Activated CD4-positive, alpha-beta T cell treated with anti-CD3 and anti-CD28 coated beads, Interleukin-2, amount 10 ng/mL, durations not matched to agents 7 days and 5 days (primary cell): Measurements from ENCODE around the gene RERE. TPM values are rescaled to one million over a fixed set of nuclear protein-coding genes. Genes with fewer than 3 reads are reported as not detected.
A peak's percentile ranks its signal among the peaks of the same experiment; 100 is the strongest.
"Not testable (repeated sequence)": the region's sequence is repeated elsewhere in the genome, so short reads cannot be mapped to it uniquely, and the experiment has no call there.

ENCODE experiments used
- CTCF ChIA-PET: fragments of 350-600 bp; sonication (Branson Sonifier 250); formaldehyde crosslinking; loops from one replicate; lab custom pipeline; 2021; ENCODE audit warnings: antibody characterized with exemption; lab: Charles Lee
- POLR2A ChIA-PET: fragments of 350-600 bp; sonication (Branson Sonifier 250); formaldehyde crosslinking; loops from one replicate; lab custom pipeline; 2021; ENCODE audit warnings: antibody characterized with exemption; lab: Charles Lee
- DNase-seq: peaks from one replicate; pipeline ENCODE4 v3.0.0-alpha.2; 2020
- H3K27ac Mint-ChIP-seq: one replicate; pipeline ENCODE4 v1.8.0; 2021; ENCODE audit warnings: mild to moderate bottlenecking, moderate library complexity, mixed read lengths
- H3K27me3 Mint-ChIP-seq: one replicate; pipeline ENCODE4 v1.8.0; 2021; ENCODE audit warnings: mixed read lengths
- H3K36me3 Mint-ChIP-seq: one replicate; pipeline ENCODE4 v1.8.0; 2021; ENCODE audit warnings: low read depth, mixed read lengths
- H3K4me1 Mint-ChIP-seq: one replicate; pipeline ENCODE4 v1.8.0; 2021; ENCODE audit warnings: mixed read lengths
- H3K4me3 Mint-ChIP-seq: one replicate; pipeline ENCODE4 v1.8.0; 2021; ENCODE audit warnings: mild to moderate bottlenecking, moderate library complexity, mixed read lengths
- H3K9me3 Mint-ChIP-seq: one replicate; pipeline ENCODE4 v1.8.0; 2021; ENCODE audit warnings: mixed read lengths
- total RNA-seq, 2 experiments: library from RNA; stranded (reverse); gene quantifications; one replicate each; pipeline ENCODE4 v1.2.3, GENCODE V29; 2021

Gene RERE
- total RNA-seq, 2 experiments from 2014 or later = 68.5 to 68.7 TPM

DNA sequence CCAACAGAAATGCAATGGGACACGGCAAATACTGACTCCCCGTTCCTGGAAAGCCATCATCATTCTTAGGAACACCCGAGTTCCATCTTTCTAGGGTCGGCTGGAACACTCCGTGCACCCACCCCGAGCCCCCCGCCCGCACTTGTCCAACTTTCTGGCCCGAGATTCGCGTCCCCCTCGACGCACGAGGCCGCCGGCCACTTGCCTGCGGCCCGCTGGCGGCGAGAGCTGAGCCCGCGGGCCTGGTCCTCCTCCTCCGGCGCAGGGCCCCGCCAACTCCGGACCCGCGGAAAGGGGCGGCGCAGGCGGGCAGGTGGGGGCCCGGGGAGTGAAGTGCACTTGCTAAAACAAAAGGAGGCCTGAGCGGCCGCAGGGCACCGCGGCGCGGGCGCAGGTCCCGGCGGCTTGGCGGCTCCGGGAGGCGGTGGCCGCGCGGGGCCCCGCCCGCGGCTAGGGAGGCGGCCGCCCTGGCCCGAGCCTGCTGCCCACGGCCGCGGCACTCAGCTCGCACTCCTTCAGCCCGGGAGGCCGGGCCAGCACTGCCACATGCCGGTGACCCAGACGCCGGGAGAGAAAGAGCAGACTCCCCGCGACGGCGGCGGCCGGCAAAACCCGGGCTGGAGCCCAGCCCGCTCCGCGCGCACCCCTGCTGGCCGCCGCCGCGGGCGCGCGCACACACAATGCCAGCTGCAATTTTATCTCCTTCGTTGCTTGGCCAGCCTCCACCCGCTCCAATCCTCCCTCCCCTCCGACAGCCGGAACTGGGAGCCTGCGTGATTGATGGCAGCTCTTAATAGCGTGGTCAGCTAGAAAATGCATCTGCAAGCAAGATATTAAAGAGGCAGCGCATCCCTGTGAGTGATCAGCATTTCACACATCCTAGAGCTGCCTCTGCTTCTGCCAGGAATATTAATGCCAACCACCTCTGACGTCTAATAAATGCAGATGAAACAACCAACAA lies 114.3 kb downstream of the RERE start:
- H3K36me3 Mint-ChIP-seq = no peaks in the 10 kb centered on the region
- H3K4me1 Mint-ChIP-seq = peaks cover 48% of the 10 kb centered on the region
- CTCF ChIA-PET = interaction anchor here (0.6 to 1.8 kb wide), 8 partner anchors 16 to 1126 kb away, joined by 3 to 4 read pairs (median 4); no protein-coding TSS in a partner anchor
- H3K9me3 Mint-ChIP-seq = no peaks in the 10 kb centered on the region
- H3K27ac Mint-ChIP-seq = peak overlapping the region; percentile 84
- DNase-seq = peak; percentile 66
- peak overlapping the region; percentile 81 for H3K4me3 Mint-ChIP-seq
- POLR2A ChIA-PET = interaction anchor here (0.5 to 1.5 kb wide), 2 partner anchors 146 to 156 kb away, joined by 3 to 5 read pairs; no protein-coding TSS in a partner anchor
- peaks cover 15% of the 10 kb centered on the region for H3K27me3 Mint-ChIP-seq

DNA sequence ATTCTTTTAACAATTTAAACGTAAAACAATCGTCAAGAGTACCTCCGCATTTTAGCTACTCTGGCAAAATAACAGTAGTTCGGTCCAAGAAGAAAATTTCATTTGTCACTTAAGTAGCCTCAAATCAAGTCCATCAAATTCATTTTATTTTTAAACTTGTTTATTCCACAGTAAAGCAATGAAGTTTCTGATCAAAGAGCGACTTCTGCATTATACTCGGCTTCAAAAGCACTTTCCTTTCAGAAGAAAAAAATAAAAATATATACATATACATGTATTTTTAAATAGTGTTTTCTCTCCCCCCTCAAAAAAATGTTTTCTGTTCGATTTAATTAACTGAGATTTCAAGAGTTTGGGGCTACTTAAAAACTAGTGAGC lies 115.0 kb downstream of the RERE start:
- ChIA-PET POLR2A (interaction anchor here (1.5 kb wide), 1 partner anchor 147 kb away, joined by 5 read pairs; no protein-coding TSS in a partner anchor), CTCF (interaction anchor here (1.8 kb wide), 1 partner anchor 147 kb away, joined by 4 read pairs; no protein-coding TSS in a partner anchor)
- no peak for DNase-seq
- Mint-ChIP-seq H3K27me3 (peaks cover 15% of the 10 kb centered on the region), H3K9me3 (no peaks in the 10 kb centered on the region), H3K4me1 (peaks cover 48% of the 10 kb centered on the region), H3K4me3 (peak overlapping the region; percentile 70), H3K36me3 (no peaks in the 10 kb centered on the region), H3K27ac (peak overlapping the region; percentile 78)

DNA sequence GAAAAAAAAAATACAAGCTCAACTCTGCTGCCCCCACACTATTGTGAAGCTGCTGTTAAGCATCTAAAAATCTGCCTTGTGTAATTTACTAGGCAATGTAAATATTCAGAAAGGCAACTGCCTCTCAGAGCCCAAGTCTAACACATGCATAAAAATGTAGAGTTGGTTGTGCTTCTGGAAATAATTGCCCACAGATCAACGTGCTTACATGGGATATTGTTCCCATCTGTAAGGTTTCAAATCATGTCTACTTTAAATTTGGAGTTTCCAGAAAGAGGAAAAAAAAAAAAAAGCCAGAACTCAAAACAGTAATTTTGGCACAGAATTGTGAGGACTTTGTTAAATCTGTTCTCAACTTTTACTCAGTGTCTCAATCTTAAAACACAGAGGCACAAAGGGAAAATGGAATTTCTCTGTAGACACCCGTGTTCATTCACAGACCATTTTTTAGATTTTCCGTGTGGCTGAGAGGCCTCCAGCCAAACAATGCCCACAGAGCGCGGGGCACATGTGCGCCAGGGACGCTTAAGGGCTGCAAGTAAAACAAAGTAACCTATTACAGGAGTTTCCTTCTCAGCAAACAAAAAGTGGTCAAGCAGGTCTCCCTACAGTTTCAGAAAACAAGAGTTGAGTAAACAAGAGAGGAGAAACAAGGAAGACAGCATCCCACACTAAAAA lies 115.5 kb downstream of the RERE start:
- Mint-ChIP-seq H3K4me3 (peak overlapping the region; percentile 70), H3K27ac (peak overlapping the region; percentile 78), H3K4me1 (peaks cover 48% of the 10 kb centered on the region), H3K27me3 (peaks cover 15% of the 10 kb centered on the region), H3K36me3 (no peaks in the 10 kb centered on the region), H3K9me3 (no peaks in the 10 kb centered on the region)
- ChIA-PET POLR2A (interaction anchor here (1.0 kb wide), 1 partner anchor 11 kb away, joined by 6 read pairs; no protein-coding TSS in a partner anchor), CTCF (interaction anchor here (0.6 to 2.5 kb wide), 7 partner anchors 15 to 941 kb away, joined by 3 to 14 read pairs (median 4); no protein-coding TSS in a partner anchor)
- DNase-seq = no peak

DNA sequence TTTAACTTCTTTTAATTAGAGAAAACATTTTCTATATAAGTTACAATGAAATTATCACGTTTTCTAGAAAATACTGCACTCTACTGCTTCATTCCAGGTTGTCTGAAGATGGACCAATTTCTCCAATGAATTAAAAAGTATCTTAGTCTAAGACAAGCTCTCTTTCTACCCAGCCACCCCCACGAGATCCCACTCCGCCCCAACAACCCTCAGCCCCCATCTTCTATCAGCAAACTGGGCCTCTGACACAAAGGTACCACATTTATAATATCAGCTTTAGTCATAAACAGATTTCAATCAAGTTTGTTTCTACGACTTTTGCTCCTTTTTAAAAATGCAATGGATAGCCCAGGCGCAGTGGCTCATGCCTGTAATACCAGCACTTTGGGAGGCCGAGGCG lies 117.8 kb downstream of the RERE start:
- ChIA-PET CTCF (interaction anchor here (1.8 to 2.5 kb wide), 3 partner anchors 9 to 19 kb away, joined by 5 to 14 read pairs (median 10); no protein-coding TSS in a partner anchor), POLR2A (no interaction called here)
- H3K27ac Mint-ChIP-seq = no peak overlapping the region
- H3K27me3 Mint-ChIP-seq = peaks cover 9% of the 10 kb centered on the region
- H3K36me3 Mint-ChIP-seq = no peaks in the 10 kb centered on the region
- no peaks in the 10 kb centered on the region for H3K9me3 Mint-ChIP-seq
- peaks cover 42% of the 10 kb centered on the region for H3K4me1 Mint-ChIP-seq
- DNase-seq = no peak
- H3K4me3 Mint-ChIP-seq = no peak overlapping the region

DNA sequence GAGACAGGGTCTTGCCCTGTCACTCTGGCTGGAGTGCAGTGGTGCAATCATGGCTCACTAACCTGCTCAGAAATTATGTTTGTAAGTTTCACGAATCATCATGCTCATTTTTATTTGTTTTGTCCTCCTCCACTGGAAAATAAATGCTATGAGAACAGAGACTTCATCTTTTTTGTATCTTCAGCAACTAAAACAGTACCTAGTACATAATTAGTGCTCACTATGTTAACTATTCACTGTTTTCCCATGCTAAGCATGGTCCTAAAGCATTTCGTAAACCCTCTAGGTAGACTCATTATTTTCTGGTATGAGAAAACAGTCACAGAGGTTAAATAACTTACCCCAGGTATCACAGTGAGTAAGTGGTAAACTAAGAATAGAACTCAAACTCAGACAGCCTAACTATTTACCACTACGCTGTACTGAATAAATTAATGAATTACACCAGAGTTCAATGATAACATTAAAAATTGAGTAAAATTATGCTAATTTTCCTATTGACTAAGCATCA lies 118.4 kb downstream of the RERE start:
- no peaks in the 10 kb centered on the region for H3K9me3 Mint-ChIP-seq
- H3K36me3 Mint-ChIP-seq = no peaks in the 10 kb centered on the region
- peaks cover 38% of the 10 kb centered on the region for H3K4me1 Mint-ChIP-seq
- ChIA-PET POLR2A (no interaction called here), CTCF (interaction anchor here (1.1 to 1.4 kb wide), 4 partner anchors 8 to 39 kb away, joined by 3 to 6 read pairs (median 4); no protein-coding TSS in a partner anchor)
- H3K4me3 Mint-ChIP-seq = no peak overlapping the region
- H3K27me3 Mint-ChIP-seq = peaks cover 4% of the 10 kb centered on the region
- DNase-seq = no peak
- no peak overlapping the region for H3K27ac Mint-ChIP-seq

DNA sequence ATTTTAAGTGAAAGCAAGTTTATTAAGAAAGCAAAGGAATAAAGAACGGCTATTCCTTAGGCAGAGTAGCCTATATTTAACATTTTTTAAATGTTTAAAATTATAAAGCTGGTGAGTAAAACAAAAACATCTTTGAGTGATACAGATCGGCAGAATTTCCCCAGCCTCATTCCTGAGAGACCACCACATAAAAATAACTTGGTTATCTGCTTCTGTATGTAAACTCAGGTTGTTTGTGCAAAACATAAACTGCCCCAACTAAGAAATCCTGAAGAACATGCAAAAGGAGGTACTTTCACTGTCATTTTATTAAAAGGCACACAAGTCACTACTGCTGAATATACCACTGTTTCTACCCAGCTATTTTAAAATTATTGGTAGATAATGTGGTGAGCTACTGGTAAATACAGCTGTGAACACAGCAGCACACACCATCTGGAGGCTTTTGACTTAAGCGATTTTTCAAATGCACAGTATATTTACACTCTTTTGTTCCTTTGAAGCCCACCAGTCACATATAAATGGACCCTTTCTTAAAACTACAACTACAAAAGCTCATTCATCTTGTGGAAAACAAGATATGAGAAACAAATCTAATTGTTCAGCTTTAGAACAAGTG lies 119.3 kb downstream of the RERE start:
- Mint-ChIP-seq H3K4me1 (peaks cover 32% of the 10 kb centered on the region), H3K4me3 (no peak overlapping the region), H3K36me3 (no peaks in the 10 kb centered on the region), H3K9me3 (no peaks in the 10 kb centered on the region), H3K27ac (no peak overlapping the region), H3K27me3 (no peaks in the 10 kb centered on the region)
- no peak for DNase-seq
- CTCF ChIA-PET = interaction anchor here (1.1 to 1.4 kb wide), 4 partner anchors 9 to 38 kb away, joined by 3 to 6 read pairs (median 4); no protein-coding TSS in a partner anchor
- POLR2A ChIA-PET = no interaction called here

DNA sequence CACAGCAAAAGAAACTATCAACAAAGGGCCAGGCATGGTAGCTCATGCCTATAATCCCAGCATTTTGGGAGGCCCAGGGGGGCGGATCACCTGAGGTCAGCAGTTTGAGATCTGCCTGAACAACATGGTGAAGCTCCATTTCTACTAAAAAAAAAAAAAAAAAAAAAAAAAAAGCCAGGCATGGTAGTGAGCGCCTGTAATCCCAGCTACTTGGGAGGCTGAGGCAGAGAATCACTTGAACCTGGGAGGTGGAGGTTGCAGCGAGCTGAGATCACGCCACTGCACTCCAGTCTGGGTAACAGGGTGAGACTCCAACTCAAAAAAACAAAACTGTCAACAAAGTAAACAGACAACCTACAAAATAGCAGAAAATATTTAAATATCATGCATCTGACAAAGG lies 122.0 kb downstream of the RERE start:
- POLR2A ChIA-PET, CTCF ChIA-PET, H3K27me3 Mint-ChIP-seq, H3K9me3 Mint-ChIP-seq, H3K36me3 Mint-ChIP-seq, H3K4me1 Mint-ChIP-seq, H3K4me3 Mint-ChIP-seq, DNase-seq, H3K27ac Mint-ChIP-seq: not testable (repeated sequence)

DNA sequence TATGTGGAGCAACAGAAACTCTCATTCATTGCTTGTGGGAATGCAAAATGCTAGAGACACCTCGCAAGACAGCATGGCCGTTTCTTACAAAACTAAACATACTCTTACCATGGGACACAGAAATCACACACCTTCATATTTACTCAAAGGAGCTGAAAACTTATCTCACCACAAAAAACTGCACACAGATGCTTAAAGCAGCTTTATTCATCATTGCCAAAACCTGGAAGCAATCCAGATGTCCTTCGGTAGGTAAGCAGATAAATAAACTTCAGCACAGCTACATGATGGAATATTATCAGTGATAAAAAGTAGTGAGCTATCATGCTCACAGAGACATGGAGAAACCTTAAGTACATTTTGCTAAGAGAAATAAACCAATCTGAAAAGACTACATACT lies 124.3 kb downstream of the RERE start:
- no peak for DNase-seq
- Mint-ChIP-seq H3K4me3 (no peak overlapping the region), H3K4me1 (peaks cover 7% of the 10 kb centered on the region), H3K27ac (no peak overlapping the region), H3K27me3 (no peaks in the 10 kb centered on the region), H3K9me3 (no peaks in the 10 kb centered on the region), H3K36me3 (peaks cover 3% of the 10 kb centered on the region)
- POLR2A ChIA-PET = no interaction called here
- CTCF ChIA-PET = interaction anchor here (1.0 kb wide), 1 partner anchor 20 kb away, joined by 3 read pairs; no protein-coding TSS in a partner anchor

DNA sequence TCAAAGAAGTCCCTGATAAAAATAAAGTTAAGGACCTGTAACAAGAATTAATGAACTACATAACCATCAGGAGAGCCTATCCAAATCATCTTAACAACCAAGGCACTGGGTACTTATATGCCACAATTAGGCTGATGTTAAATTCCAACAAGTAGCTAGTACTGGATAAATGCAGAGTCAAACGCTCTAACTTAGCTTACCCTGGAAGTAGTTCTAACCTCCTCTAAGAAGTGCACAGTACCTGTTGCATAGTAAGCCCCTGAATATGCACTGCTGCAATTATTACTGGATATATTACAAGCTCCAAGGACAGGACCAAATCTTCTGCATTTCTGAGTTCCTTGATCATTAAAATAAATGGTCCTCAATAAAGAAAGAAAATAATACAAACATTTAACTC lies 125.8 kb downstream of the RERE start:
- DNase-seq = no peak
- no peak overlapping the region for H3K4me3 Mint-ChIP-seq
- ChIA-PET CTCF (interaction anchor here (0.6 to 2.9 kb wide), 2 partner anchors 9 to 177 kb away, joined by 3 to 10 read pairs; no protein-coding TSS in a partner anchor), POLR2A (no interaction called here)
- peaks cover 21% of the 10 kb centered on the region for H3K4me1 Mint-ChIP-seq
- H3K27ac Mint-ChIP-seq = no peak overlapping the region
- no peaks in the 10 kb centered on the region for H3K27me3 Mint-ChIP-seq
- no peaks in the 10 kb centered on the region for H3K9me3 Mint-ChIP-seq
- peaks cover 3% of the 10 kb centered on the region for H3K36me3 Mint-ChIP-seq

DNA sequence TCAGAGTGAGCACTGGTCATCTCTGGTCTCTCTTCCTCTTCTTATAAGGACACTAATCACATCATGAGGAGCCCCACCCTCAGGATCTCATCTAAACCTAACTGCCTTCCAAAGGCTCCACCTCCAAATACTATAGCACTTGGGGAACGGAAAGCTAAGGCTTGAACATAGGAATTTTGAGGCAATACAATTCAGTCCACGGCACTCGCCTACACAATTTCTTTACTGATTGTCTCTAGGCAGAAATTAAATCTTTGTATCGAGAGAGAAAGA lies 127.3 kb downstream of the RERE start:
- H3K4me3 Mint-ChIP-seq = no peak overlapping the region
- POLR2A ChIA-PET = no interaction called here
- DNase-seq = no peak
- no peak overlapping the region for H3K27ac Mint-ChIP-seq
- H3K27me3 Mint-ChIP-seq = no peaks in the 10 kb centered on the region
- CTCF ChIA-PET = interaction anchor here (0.6 to 2.9 kb wide), 3 partner anchors 10 to 442 kb away, joined by 3 to 10 read pairs (median 5); no protein-coding TSS in a partner anchor
- no peaks in the 10 kb centered on the region for H3K9me3 Mint-ChIP-seq
- peaks cover 30% of the 10 kb centered on the region for H3K4me1 Mint-ChIP-seq
- H3K36me3 Mint-ChIP-seq = peaks cover 3% of the 10 kb centered on the region

DNA sequence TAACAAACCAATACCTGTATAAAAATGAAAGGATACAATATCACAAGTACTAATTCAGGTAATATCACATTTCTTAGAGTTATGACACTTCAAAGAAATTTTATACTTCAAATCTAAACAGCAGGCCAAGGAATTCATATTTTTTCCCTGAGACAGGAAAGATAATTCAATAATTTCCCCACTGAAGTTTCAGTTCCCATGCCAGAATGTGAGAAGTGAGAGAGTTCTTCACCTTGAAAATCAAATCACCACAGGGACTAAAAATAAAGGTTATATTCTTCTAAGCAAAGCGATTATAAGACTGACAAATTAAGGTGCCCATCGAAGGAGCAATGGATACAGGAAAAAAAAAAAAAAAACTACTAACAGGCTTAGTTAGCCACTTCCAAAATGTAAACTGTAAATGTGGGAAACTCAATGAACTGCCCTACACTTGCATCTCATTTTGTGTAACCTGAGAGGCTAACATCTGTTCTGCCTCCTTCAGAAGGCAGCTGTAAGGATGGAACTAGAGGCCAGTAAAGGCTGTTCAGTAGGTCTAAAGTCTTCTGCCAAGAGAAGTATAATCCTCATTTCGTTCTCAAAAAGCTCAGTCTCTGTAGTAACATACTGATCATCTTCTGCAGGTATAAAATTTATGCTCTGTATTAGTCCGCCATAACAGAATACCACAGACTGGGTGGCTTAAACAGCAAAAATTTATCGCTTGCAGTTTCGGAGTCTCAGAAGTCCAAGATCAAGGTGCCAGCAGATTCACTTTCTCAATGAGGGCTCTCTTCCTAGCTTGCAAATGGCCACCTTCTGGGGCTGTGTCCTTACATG lies 127.8 kb downstream of the RERE start:
- H3K4me3 Mint-ChIP-seq = no peak overlapping the region
- ChIA-PET CTCF (interaction anchor here (0.5 to 2.9 kb wide), 6 partner anchors 11 to 442 kb away, joined by 3 to 10 read pairs (median 4); no protein-coding TSS in a partner anchor), POLR2A (no interaction called here)
- DNase-seq = no peak
- H3K4me1 Mint-ChIP-seq = peaks cover 35% of the 10 kb centered on the region
- no peak overlapping the region for H3K27ac Mint-ChIP-seq
- no peaks in the 10 kb centered on the region for H3K27me3 Mint-ChIP-seq
- no peaks in the 10 kb centered on the region for H3K9me3 Mint-ChIP-seq
- peaks cover 3% of the 10 kb centered on the region for H3K36me3 Mint-ChIP-seq
